Measurements from ENCODE around the gene PSRC1. TPM values are rescaled to one million over a fixed set of nuclear protein-coding genes. Genes with fewer than 3 reads are reported as not detected.

PSRC1 gene
- total RNA-seq: 10 to 100 TPM; 38.5 to 72.7 TPM
- polyA plus RNA-seq (2013, experiment 1 of 2): 91.5 TPM
- 92.2 TPM for polyA plus RNA-seq (2013, experiment 2 of 2)
- long read RNA-seq, experiment 1, transcript PSRC1-204 (8 exons, 1,742 nt): major isoform, 6 of 40 reads
- long read RNA-seq, experiment 1, transcript PSRC1-203 (8 exons, 1,717 nt): minor isoform, 5 of 40 reads
- long read RNA-seq, experiment 1, partial matches to known transcripts: 14 of 40 reads
- long read RNA-seq, experiment 1, other reads (novel, unspliced or antisense): 10 of 40 reads
- long read RNA-seq, experiment 2, transcript PSRC1-204 (8 exons, 1,742 nt): major isoform, 12 of 71 reads
- long read RNA-seq, experiment 2, partial matches to known transcripts: 21 of 71 reads
- long read RNA-seq, experiment 2, other reads (novel, unspliced or antisense): 33 of 71 reads
- long read RNA-seq, experiment 3, transcript PSRC1-204 (8 exons, 1,742 nt): major isoform, 39 of 222 reads
- long read RNA-seq, experiment 3, transcript PSRC1-203 (8 exons, 1,717 nt): minor isoform, 24 of 222 reads
- long read RNA-seq, experiment 3, partial matches to known transcripts: 36 of 222 reads
- long read RNA-seq, experiment 3, other reads (novel, unspliced or antisense): 115 of 222 reads
- long read RNA-seq, experiment 4, transcript PSRC1-203 (8 exons, 1,717 nt): minor isoform, 8 of 46 reads
- long read RNA-seq, experiment 4, transcript PSRC1-204 (8 exons, 1,742 nt): major isoform, 9 of 46 reads
- long read RNA-seq, experiment 4, partial matches to known transcripts: 2 of 46 reads
- long read RNA-seq, experiment 4, other reads (novel, unspliced or antisense): 27 of 46 reads

DNA sequence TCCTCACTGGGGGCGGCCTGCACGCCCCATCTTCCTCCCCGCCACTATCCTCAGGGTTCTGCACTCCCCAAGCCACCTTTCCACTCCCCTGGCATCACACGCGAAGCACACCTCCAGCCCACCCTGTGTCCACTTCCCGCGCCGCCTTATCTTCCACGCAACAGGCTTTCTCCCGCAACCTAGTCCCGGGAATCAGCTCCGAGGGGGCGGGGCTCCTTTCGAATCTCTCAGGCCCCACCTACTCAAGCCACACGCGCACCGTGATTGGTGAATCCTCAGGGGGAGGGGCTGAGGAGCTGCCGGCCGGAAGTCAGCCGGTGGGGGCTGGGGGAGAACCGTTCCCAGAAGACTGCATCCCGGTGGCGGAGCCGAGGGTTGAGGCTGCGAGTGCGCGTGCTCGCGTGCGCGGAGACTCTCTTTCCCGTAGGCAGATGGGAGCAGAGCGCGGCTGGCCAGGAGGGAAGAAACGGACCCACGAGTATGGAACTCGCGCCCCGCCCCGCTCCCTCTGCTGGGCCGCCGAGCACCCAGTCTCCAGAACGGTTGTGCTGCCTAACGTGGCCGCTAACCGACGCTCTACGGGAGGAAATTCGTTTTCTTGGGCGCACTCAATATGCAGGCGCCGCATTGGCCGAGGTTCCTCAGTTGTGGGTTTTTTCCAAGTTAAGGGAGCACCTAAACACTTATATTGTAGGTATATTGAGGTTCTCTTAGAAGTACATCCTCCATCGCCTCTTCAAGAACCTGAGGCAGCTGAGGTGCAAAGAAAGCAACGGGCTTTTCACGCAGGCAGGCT, at the start of gene PSRC1:
Gene PSRC1, minus strand, starts transcription at position 194 of the 796 bp plus-strand sequence.
- H3K4me3 Mint-ChIP-seq: peak within 1 kb of the TSS; percentile 86
- Histone ChIP-seq H3K9ac (ENCODE audit: extremely low read depth, low read length, poor library complexity, severe bottlenecking) (peak within 1 kb of the TSS; percentile 44), H3K4me1 (ENCODE audit: control insufficient read depth, insufficient read depth, low read length) (peaks cover 4% of the 10 kb centered on the region), H3K36me3 (ENCODE audit: control insufficient read depth, insufficient read depth, low read length) (peaks cover 20% of the 10 kb centered on the region), H3K27me3 (ENCODE audit: control insufficient read depth, insufficient read depth, low read length, poor library complexity, severe bottlenecking) (no peaks in the 10 kb centered on the region), H3K27ac (ENCODE audit: low read depth, low read length) (peak within 1 kb of the TSS; percentile 5), H3K9me3 (ENCODE audit: control insufficient read depth, low read length) (no peaks in the 10 kb centered on the region), H3K4me3 (ENCODE audit: low read length) (peak within 1 kb of the TSS; percentile 97)
- peaks cover 4% of the 10 kb centered on the region for H3K9me3 Mint-ChIP-seq
- peaks cover 24% of the 10 kb centered on the region for H3K4me1 Mint-ChIP-seq
- TF ChIP-seq, protein P1, sequence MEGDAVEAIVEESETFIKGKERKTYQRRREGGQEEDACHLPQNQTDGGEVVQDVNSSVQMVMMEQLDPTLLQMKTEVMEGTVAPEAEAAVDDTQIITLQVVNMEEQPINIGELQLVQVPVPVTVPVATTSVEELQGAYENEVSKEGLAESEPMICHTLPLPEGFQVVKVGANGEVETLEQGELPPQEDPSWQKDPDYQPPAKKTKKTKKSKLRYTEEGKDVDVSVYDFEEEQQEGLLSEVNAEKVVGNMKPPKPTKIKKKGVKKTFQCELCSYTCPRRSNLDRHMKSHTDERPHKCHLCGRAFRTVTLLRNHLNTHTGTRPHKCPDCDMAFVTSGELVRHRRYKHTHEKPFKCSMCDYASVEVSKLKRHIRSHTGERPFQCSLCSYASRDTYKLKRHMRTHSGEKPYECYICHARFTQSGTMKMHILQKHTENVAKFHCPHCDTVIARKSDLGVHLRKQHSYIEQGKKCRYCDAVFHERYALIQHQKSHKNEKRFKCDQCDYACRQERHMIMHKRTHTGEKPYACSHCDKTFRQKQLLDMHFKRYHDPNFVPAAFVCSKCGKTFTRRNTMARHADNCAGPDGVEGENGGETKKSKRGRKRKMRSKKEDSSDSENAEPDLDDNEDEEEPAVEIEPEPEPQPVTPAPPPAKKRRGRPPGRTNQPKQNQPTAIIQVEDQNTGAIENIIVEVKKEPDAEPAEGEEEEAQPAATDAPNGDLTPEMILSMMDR (conservative IDR thresholded peaks at IDR 0.05): peak; percentile 64
- peak; percentile 98 for DNase-seq
- no peaks in the 10 kb centered on the region for H3K27me3 Mint-ChIP-seq (ENCODE audit: insufficient read depth)
- H3K36me3 Mint-ChIP-seq (ENCODE audit: low read depth): peaks cover 25% of the 10 kb centered on the region
- WGBS, 2 experiments (ENCODE audit: insufficient coverage in 1 of 2, insufficient read length in 1 of 2): 2 to 16% methylated on average over 13 to 56 of the region's 56 CpGs
- peak within 1 kb of the TSS; percentile 88 for H3K27ac Mint-ChIP-seq

DNA sequence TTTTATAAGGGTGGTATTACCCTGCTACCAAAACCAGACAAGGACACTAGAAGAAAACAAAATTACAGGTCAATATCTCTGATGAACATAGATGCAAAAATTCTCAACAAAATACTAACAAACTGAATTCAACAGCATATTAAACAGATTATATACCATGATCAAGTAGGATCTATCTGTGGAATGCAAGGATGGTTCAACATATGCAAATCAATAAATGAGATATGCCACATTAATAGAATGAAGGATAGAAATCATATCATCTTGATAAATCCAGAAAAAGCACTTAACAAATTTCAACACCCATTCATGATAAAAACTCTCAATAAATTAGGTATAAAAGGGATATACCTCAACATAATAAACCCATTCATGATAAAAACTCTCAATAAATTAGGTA, 48.2 kb upstream of the PSRC1 start:
- H3K27me3 Mint-ChIP-seq (ENCODE audit: insufficient read depth): no peaks in the 10 kb centered on the region
- Histone ChIP-seq H3K9ac (ENCODE audit: extremely low read depth, low read length, poor library complexity, severe bottlenecking) (no peak overlapping the region), H3K9me3 (ENCODE audit: control insufficient read depth, low read length) (peaks cover 34% of the 10 kb centered on the region), H3K4me1 (ENCODE audit: control insufficient read depth, insufficient read depth, low read length) (no peaks in the 10 kb centered on the region), H3K27ac (ENCODE audit: low read depth, low read length) (no peak overlapping the region), H3K27me3 (ENCODE audit: control insufficient read depth, insufficient read depth, low read length, poor library complexity, severe bottlenecking) (no peaks in the 10 kb centered on the region), H3K4me3 (ENCODE audit: low read length) (no peak overlapping the region), H3K36me3 (ENCODE audit: control insufficient read depth, insufficient read depth, low read length) (peaks cover 75% of the 10 kb centered on the region)
- H3K36me3 Mint-ChIP-seq (ENCODE audit: low read depth): peaks cover 71% of the 10 kb centered on the region
- TF ChIP-seq, protein P1 (conservative IDR thresholded peaks at IDR 0.05): no peak
- DNase-seq: no peak
- H3K27ac Mint-ChIP-seq: no peak overlapping the region
- H3K4me1 Mint-ChIP-seq: no peaks in the 10 kb centered on the region
- peaks cover 24% of the 10 kb centered on the region for H3K9me3 Mint-ChIP-seq
- H3K4me3 Mint-ChIP-seq: no peak overlapping the region

DNA sequence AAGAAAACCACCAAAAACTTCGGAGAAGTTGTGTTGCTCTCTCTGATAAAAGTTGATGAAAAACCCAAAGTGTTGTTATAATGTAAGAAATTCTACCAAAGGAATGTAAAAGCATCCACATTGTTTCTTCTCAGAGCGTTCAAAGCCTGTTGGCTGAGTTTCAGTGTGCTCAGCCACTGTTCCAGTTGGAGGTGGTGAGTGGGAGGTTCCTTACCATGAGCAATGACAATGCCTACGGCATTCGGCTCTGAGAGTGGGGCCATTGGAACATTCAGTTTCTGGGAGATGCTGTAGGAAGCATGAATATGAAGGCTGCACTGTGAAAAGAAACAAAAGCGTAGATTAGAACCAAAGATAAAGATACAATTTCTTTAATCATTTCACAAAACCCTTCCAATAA, 44.3 kb upstream of the PSRC1 start:
- peaks cover 54% of the 10 kb centered on the region for H3K36me3 Mint-ChIP-seq (ENCODE audit: low read depth)
- WGBS, 2 experiments (ENCODE audit: insufficient coverage in 1 of 2, insufficient read length in 1 of 2): 93 to 95% methylated on average over 2 to 5 of the region's 5 CpGs
- no peak overlapping the region for H3K9ac ChIP-seq (ENCODE audit: extremely low read depth, low read length, poor library complexity, severe bottlenecking)

More for the DNA sequence above, 44.3 kb upstream of the PSRC1 start:
- TF ChIP-seq, protein P1 (conservative IDR thresholded peaks at IDR 0.05): no peak
- no peak overlapping the region for H3K27ac Mint-ChIP-seq
- H3K27me3 Mint-ChIP-seq (ENCODE audit: insufficient read depth): no peaks in the 10 kb centered on the region
- Histone ChIP-seq H3K4me1 (ENCODE audit: control insufficient read depth, insufficient read depth, low read length) (no peaks in the 10 kb centered on the region), H3K27me3 (ENCODE audit: control insufficient read depth, insufficient read depth, low read length, poor library complexity, severe bottlenecking) (no peaks in the 10 kb centered on the region), H3K27ac (ENCODE audit: low read depth, low read length) (no peak overlapping the region), H3K9me3 (ENCODE audit: control insufficient read depth, low read length) (peaks cover 21% of the 10 kb centered on the region), H3K36me3 (ENCODE audit: control insufficient read depth, insufficient read depth, low read length) (peaks cover 60% of the 10 kb centered on the region), H3K4me3 (ENCODE audit: low read length) (no peak overlapping the region)
- peaks cover 18% of the 10 kb centered on the region for H3K9me3 Mint-ChIP-seq
- no peak for DNase-seq
- no peaks in the 10 kb centered on the region for H3K4me1 Mint-ChIP-seq
- H3K4me3 Mint-ChIP-seq: no peak overlapping the region

All from endodermal cell (in vitro differentiated cells).